HK-2 (cell line): Measurements from ENCODE around the gene MACROH2A1.

ENCODE experiments used
- DNase-seq: peaks from one replicate; pipeline ENCODE4 v3.0.0-alpha.2; 2018; ENCODE audit not compliant: unreplicated experiment

MACROH2A1 gene

DNA sequence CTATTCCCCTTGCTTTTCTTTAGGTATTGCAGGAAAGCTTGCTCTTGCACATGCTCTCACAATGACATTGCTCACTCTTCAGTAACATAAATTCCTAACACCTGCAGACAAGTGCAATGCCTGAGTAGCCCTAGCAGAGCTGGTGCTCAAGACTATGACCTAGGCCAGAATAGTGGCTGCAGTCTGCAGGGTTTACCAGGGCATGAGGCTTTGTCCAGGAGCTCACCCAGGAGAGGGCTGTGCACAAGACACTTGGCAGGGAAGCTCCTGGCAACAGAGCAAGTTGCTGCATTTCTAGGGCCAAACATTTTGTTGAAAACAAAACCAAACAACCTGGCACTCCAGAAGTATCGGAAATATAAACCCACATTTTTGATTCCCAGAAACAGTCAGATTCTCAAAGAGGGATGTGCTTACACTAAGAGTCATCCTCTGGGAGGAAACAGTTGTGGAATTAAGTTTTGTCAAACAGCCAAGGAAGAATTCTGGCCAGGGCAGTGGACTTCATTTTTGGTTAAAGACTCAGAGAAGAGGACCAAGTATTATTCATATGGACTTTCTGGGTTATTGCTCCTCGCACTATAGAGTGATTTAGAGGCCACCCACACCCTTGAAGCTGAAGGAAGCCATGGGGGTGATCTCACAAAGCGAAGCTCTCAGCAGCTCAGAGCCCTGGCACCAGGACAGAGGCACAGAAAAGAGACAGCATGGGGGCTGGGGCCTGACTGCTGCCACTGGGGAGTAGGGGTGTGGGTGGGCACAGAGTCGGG lies 44.9 kb downstream of the MACROH2A1 start:
- DNase-seq = no peak

- DNase-seq = no peak
Measured at GRCh38 chr5:135350536-135350935, 48.5 kb downstream of the MACROH2A1 start.

DNA sequence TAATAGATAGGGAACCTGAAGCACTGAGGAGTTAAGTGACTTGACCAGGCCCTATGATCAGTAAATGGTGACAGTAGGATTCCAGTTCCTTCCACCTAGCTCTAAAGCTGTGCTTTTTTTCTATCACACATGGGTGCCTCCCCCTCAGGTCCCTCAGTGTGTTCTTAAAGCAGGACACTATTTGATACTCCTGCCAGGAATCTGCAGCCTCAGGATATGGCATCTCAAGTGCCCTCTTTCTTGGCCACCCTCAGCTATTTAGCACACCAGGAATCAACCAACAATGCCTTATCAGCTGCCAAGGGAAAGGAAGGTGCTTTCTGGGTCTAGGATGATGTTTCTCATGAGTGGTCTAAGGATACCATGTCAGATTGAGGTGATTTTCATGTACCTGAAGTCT lies 49.1 kb downstream of the MACROH2A1 start:
- no peak for DNase-seq

GRCh38 chr5:135349451-135349850 lies 49.6 kb downstream of the MACROH2A1 start:
- DNase-seq = no peak

DNA sequence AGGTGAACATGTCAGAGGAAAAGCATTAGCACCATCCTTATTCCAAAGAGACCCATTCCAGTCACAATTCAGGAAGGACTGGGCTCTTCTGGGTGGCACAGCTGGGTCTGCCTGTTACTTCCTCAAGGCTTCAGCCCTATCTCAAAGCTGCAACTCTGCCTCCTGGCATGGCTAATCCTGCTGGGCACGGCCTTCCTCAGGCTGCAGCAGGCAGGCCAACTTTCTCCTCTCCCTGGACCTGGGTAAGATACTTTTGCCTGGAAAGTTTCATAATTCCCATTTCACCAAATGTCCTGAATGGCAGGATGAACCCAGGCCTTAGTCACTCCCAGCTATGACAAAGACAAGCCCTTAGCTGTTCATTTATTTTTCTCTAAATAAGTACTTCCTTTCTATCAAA lies 50.1 kb downstream of the MACROH2A1 start:
- DNase-seq = no peak

DNA sequence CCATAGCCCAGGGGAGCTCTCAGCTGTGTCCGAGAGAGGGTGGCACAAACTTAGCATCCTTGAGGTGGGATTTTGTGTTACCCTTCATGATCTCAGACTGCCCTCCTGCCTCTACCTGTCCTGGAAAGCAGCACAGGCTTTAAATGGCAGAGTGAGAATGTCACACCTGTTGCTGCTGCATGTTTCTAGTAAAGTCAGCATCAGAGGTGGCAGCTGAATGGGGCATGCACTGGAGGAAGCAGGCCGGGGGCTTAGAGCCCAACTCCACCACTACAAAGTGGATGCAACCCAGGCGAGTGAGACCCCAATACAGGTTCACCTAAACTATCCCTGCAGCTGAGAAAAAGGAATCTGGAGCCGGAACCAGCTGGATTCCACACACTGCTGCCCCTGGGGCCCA lies 51.6 kb downstream of the MACROH2A1 start:
- no peak for DNase-seq

GRCh38 chr5:135345956-135346731 lies 52.9 kb downstream of the MACROH2A1 start:
- no peak for DNase-seq

DNA sequence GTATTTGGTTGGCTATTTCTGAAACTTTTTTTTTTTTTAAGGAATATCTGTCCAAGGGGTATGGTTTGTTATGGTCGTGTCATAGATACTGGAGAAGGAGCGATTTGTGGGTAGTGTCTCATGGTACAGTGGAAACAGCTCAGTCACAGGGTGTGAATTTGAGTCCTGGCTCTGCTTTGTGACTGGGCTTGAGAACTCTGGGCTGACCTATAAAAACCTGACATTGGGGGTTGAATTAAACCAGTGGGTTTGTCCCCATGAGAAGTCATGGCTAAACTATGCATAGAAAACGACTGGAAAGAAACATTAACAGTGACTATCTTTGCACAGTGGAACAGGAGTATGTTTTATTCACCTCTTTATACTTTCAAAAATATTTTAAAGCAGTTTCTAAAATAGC lies 54.7 kb downstream of the MACROH2A1 start:
- DNase-seq = no peak

GRCh38 chr5:135343413-135343812 lies 55.6 kb downstream of the MACROH2A1 start:
- no peak for DNase-seq

- no peak for DNase-seq
Measured at GRCh38 chr5:135342551-135342875, 56.5 kb downstream of the MACROH2A1 start.

DNA sequence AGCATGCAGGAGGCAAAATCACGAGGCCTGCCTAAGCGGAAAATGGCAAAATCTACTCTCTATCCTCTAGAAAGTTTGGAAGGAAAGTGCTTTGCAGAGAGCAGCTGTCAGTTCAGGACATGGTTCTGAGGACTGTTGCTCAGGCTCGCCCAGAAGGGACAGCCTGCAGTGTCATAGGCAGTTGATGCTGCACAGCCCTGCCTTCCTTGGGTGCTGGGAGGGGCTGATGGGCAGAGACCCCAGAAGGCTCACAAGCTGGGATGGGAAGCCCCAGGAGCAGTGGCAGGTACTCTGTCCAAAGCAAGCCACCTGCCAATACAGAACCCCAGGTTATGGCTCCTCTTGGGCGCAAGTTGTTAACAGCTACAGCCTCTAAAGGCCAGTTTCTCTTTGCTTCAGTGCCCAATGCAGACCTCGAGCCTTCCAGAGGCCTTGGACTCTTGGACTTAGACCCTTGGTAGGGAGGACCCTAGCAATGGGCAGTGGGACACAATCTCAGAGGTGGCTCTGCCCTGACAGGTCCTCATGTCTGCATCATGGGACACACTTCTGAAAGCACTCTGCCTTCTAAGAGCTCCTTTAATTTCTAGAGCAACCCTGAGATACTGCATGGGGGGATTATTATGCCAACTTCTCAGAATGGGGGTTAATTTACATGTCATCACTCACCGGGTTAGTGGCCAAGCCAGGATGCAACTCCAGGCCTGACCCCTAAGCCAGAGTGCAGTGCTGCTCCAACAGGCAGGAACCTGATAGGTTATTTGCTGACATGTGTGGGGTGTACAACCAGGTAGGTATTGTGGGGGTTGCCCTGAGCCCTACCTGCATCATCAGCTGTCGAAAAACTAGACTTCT lies 57.1 kb downstream of the MACROH2A1 start:
- no peak for DNase-seq

GRCh38 chr5:135341016-135341666 lies 57.9 kb downstream of the MACROH2A1 start:
- DNase-seq = no peak

- DNase-seq = no peak
Measured at GRCh38 chr5:135340568-135340967, 58.5 kb downstream of the MACROH2A1 start.

GRCh38 chr5:135339623-135340022 lies 59.4 kb downstream of the MACROH2A1 start:
- no peak for DNase-seq

GRCh38 chr5:135339189-135339588 lies 59.8 kb downstream of the MACROH2A1 start:
- no peak for DNase-seq

- no peak for DNase-seq
Measured at GRCh38 chr5:135337064-135337463, 62.0 kb downstream of the MACROH2A1 start.

DNA sequence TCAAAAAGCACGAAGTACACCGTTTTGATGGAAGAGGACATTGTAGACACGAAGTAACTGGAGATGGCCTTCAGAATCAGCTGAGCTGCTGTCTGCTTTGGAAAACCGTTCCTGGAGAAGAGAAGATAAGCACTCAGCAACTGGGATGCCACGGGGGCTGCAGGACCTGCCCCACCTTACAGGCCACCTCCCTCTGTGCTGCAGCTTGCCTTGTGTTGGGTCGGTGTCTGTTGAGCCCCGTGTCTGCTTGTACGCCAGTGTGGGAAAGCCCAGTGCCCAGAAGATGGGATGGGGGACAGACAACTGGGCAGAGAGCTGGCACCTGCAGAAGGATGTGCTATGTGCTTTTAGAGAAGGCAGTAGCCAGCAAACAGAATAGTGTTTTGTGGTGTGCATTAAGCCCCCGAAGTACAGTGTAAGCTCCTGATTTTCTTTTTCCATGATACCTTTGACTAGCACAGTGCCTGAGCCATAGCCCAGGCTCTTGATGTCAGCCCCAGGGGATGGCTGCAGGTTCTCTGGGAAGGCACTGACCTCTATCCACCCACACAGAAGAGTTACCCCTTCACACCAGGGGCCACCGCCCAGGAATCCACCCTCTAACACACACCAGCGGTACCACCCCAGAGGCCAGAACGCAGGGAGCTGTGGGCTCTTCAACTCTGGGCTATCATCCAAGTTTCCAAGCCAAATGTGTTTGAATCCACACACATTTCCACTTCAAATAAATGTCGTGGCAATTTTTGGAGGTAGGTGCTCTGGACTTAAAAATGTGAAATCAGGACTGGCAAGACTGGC lies 63.8 kb downstream of the MACROH2A1 start:
- DNase-seq = no peak

DNA sequence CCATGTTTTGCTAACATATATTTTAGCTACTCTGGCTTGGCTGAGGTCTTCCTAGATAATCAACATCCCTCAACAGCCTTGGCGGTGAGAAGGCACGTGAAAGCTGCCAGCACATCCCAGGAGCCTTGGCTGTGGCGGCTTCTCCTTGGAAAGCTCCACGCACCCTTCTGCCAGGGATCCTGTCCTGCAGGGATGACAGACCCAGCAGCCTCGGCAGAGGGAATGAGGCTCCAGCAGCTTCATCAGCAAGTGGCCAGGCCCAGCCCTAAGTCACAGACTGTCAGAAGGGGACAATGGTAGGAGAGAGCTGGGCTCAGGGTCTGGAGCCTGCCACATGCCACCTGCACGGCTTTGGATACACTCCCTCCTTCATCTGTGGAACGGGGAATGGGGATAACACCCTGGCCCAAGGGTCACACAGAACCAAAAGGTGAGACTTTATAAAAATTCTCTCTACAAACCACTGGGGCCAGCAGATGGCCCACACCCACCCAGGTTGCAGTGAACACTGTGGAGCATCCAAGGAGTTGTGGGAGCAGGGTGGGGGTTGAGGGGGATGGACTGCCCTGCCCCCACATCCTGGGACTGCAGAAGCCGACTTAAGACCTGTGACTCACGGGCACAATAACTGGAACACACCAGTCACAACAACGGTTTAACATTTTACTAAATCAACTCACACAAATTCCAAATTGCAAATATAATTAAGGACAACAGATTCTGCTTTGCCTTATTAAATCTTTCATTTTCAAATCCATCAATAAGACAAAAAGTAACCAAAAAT lies 65.1 kb downstream of the MACROH2A1 start:
- no peak for DNase-seq

GRCh38 chr5:135332519-135333150 lies 66.4 kb downstream of the MACROH2A1 start:
- DNase-seq = no peak

- no peak for DNase-seq
Measured at GRCh38 chr5:135331612-135332011, 67.4 kb downstream of the MACROH2A1 start.
